Measurements from ENCODE around the gene CAPN9.

The CAPN9 gene

DNA sequence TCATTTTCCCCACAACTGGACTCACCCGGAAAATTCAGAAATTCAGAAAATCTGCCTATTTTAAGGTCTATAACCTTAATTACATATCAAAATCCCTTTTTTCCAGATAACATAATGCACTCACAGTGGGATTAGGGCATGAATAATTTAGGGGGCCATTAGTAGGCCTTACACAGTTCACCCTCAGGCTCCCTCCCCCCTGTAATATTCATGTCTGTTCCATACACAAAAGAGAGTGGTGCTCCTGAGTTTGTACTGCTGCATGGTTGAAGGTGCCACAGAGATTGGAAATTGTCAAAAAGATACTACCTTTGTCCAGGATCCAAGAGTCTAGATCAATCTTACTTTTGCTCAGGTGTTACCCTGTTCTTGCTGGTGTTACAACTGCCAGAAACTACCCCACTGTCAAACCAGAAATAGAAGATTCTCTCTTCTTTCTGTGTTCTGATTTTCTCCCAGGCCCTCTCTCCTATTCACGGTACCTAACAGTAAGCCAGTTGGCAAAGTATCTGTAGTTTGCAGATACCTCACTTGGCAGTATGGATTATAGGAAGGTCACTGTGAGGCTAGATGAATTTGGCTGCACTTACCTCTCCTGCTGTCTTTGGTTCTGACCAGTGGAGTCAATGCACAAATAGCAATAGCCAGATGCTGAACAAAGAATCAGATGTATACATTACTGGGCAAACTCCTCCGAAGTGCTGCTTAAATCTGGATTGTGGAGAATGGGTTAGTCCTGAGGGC is 67.9 kb downstream of the CAPN9 start:
- TF ChIP-seq, protein P1, sequence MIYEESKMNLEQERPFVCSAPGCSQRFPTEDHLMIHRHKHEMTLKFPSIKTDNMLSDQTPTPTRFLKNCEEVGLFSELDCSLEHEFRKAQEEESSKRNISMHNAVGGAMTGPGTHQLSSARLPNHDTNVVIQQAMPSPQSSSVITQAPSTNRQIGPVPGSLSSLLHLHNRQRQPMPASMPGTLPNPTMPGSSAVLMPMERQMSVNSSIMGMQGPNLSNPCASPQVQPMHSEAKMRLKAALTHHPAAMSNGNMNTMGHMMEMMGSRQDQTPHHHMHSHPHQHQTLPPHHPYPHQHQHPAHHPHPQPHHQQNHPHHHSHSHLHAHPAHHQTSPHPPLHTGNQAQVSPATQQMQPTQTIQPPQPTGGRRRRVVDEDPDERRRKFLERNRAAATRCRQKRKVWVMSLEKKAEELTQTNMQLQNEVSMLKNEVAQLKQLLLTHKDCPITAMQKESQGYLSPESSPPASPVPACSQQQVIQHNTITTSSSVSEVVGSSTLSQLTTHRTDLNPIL (CRISPR knock-in tag; IDR thresholded peaks at IDR 0.05; ENCODE audit: low read depth) = no peak
- TF ChIP-seq BACH2 (CRISPR knock-in tag; IDR thresholded peaks at IDR 0.05; ENCODE audit: borderline replicate concordance) = no peak
- TF ChIP-seq, protein P2, sequence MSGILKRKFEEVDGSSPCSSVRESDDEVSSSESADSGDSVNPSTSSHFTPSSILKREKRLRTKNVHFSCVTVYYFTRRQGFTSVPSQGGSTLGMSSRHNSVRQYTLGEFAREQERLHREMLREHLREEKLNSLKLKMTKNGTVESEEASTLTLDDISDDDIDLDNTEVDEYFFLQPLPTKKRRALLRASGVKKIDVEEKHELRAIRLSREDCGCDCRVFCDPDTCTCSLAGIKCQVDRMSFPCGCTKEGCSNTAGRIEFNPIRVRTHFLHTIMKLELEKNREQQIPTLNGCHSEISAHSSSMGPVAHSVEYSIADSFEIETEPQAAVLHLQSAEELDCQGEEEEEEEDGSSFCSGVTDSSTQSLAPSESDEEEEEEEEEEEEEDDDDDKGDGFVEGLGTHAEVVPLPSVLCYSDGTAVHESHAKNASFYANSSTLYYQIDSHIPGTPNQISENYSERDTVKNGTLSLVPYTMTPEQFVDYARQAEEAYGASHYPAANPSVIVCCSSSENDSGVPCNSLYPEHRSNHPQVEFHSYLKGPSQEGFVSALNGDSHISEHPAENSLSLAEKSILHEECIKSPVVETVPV (CRISPR knock-in tag; IDR thresholded peaks at IDR 0.05) = no peak
- no peak for TF ChIP-seq ZNF565 (CRISPR knock-in tag; conservative IDR thresholded peaks at IDR 0.05; ENCODE audit: low read depth)
- TF ChIP-seq, protein P3, sequence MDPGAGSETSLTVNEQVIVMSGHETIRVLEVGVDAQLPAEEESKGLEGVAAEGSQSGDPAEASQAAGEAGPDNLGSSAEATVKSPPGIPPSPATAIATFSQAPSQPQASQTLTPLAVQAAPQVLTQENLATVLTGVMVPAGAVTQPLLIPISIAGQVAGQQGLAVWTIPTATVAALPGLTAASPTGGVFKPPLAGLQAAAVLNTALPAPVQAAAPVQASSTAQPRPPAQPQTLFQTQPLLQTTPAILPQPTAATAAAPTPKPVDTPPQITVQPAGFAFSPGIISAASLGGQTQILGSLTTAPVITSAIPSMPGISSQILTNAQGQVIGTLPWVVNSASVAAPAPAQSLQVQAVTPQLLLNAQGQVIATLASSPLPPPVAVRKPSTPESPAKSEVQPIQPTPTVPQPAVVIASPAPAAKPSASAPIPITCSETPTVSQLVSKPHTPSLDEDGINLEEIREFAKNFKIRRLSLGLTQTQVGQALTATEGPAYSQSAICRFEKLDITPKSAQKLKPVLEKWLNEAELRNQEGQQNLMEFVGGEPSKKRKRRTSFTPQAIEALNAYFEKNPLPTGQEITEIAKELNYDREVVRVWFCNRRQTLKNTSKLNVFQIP (CRISPR knock-in tag; IDR thresholded peaks at IDR 0.05; ENCODE audit: borderline replicate concordance, low read depth) = no peak
- no peak for TF ChIP-seq SNAI2 (CRISPR knock-in tag; IDR thresholded peaks at IDR 0.05)
- no peak for TF ChIP-seq ZFP3 (CRISPR knock-in tag; IDR thresholded peaks at IDR 0.05)
- TF ChIP-seq ZFP30 (CRISPR knock-in tag; IDR thresholded peaks at IDR 0.05) = no peak
- no peak for TF ChIP-seq ARNTL (CRISPR knock-in tag; IDR thresholded peaks at IDR 0.05; ENCODE audit: borderline replicate concordance, low read depth)
- TF ChIP-seq ZNF70 (CRISPR knock-in tag; IDR thresholded peaks at IDR 0.05) = no peak
- no peak for TF ChIP-seq GLIS3 (CRISPR knock-in tag; IDR thresholded peaks at IDR 0.05)
- no peak for TF ChIP-seq PPARA (CRISPR knock-in tag; IDR thresholded peaks at IDR 0.05; ENCODE audit: borderline replicate concordance)
- no peak for TF ChIP-seq ZNF8 (CRISPR knock-in tag; IDR thresholded peaks at IDR 0.05)
- no peak for TF ChIP-seq OSR1 (CRISPR knock-in tag; IDR thresholded peaks at IDR 0.05)
- TF ChIP-seq RARB (CRISPR knock-in tag; IDR thresholded peaks at IDR 0.05) = no peak
- ATAC-seq = no peak

DNA sequence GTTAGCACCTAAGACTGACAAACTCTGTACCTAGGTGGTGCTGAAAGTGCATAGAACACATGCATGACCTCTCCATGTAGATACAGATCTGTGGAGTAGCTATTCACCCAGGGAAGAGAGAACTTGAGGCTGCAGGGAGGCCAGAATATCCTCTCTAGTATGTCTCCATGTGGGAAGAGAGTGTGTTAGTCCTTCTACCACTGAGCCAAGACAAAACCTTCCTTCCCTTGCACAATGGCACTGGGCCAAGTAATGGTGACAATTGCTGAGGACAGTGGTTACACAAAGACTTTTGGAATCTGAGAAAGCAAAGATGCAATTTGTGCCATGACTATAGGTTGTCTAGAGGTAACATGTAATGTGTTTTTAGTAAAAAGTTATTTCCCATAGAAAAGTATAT is 68.8 kb downstream of the CAPN9 start:
- TF ChIP-seq ZFP3 (CRISPR knock-in tag; IDR thresholded peaks at IDR 0.05) (no peak), PPARA (CRISPR knock-in tag; IDR thresholded peaks at IDR 0.05; ENCODE audit: borderline replicate concordance) (no peak), ZFP30 (CRISPR knock-in tag; IDR thresholded peaks at IDR 0.05) (no peak), ZNF8 (CRISPR knock-in tag; IDR thresholded peaks at IDR 0.05) (no peak)
- peak; percentile 24; the same call in 1 of the 3 replicates for ATAC-seq

DNA sequence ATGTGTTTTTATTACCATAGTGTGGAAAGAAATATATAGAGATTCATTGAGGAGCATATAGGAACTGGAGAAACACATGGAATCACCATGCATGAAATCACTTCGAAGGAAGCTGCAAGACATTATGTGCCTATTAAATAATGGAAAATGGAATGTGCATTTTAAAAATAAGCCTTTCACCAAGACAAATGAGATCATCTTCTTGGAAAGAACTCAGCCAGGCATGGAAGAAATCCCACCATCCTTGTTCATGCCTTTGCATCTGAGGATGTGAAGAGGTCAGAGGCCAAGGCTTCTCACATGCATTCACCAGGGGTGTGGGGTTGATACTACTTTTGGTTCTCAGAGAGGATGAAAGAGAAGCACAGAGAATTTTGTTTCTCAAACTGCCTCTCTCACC is 71.2 kb downstream of the CAPN9 start:
- no peak for ATAC-seq
- TF ChIP-seq ZFP30 (CRISPR knock-in tag; IDR thresholded peaks at IDR 0.05) (no peak), ZFP3 (CRISPR knock-in tag; IDR thresholded peaks at IDR 0.05) (no peak), ZNF565 (CRISPR knock-in tag; conservative IDR thresholded peaks at IDR 0.05; ENCODE audit: low read depth) (no peak), SNAI2 (CRISPR knock-in tag; IDR thresholded peaks at IDR 0.05) (no peak)
- TF ChIP-seq, protein P3 (CRISPR knock-in tag; IDR thresholded peaks at IDR 0.05; ENCODE audit: borderline replicate concordance, low read depth) = no peak

DNA sequence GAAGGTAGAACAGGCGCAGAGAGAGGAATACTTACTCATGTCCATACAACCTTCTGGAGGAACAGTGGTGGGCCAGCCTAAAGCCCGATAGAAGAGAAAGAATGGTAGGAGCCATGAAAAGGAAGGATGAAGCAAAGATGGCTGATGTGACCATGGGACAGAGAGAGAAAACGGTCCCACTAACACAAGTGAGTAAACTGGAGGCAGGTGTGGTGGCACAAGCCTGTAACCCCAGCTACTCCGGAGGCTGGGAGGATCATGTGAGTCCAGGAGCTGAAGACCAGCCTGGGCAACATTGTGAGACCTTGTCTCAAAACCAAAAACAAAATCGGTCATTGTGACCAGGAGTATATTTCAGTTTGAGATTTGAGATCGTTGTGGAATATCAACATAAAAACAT is 71.7 kb downstream of the CAPN9 start:
- no peak for ATAC-seq
- TF ChIP-seq OSR1 (CRISPR knock-in tag; IDR thresholded peaks at IDR 0.05) = no peak
- TF ChIP-seq PPARA (CRISPR knock-in tag; IDR thresholded peaks at IDR 0.05; ENCODE audit: borderline replicate concordance) = no peak
- TF ChIP-seq TOX (CRISPR knock-in tag; IDR thresholded peaks at IDR 0.05; ENCODE audit: borderline replicate concordance) = no peak
- TF ChIP-seq, protein P3 (CRISPR knock-in tag; IDR thresholded peaks at IDR 0.05; ENCODE audit: borderline replicate concordance, low read depth) = no peak
- TF ChIP-seq CSDC2 (CRISPR knock-in tag; IDR thresholded peaks at IDR 0.05) = no peak
- TF ChIP-seq ZFP30 (CRISPR knock-in tag; IDR thresholded peaks at IDR 0.05) = no peak
- TF ChIP-seq ZNF565 (CRISPR knock-in tag; conservative IDR thresholded peaks at IDR 0.05; ENCODE audit: low read depth) = no peak
- no peak for TF ChIP-seq ZC3H10 (CRISPR knock-in tag; IDR thresholded peaks at IDR 0.05)
- no peak for TF ChIP-seq RARB (CRISPR knock-in tag; IDR thresholded peaks at IDR 0.05)
- TF ChIP-seq ISL1 (CRISPR knock-in tag; IDR thresholded peaks at IDR 0.05) = no peak
- TF ChIP-seq, protein P4, sequence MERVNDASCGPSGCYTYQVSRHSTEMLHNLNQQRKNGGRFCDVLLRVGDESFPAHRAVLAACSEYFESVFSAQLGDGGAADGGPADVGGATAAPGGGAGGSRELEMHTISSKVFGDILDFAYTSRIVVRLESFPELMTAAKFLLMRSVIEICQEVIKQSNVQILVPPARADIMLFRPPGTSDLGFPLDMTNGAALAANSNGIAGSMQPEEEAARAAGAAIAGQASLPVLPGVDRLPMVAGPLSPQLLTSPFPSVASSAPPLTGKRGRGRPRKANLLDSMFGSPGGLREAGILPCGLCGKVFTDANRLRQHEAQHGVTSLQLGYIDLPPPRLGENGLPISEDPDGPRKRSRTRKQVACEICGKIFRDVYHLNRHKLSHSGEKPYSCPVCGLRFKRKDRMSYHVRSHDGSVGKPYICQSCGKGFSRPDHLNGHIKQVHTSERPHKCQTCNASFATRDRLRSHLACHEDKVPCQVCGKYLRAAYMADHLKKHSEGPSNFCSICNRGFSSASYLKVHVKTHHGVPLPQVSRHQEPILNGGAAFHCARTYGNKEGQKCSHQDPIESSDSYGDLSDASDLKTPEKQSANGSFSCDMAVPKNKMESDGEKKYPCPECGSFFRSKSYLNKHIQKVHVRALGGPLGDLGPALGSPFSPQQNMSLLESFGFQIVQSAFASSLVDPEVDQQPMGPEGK (CRISPR knock-in tag; IDR thresholded peaks at IDR 0.05; ENCODE audit: borderline replicate concordance) = no peak
- TF ChIP-seq GLIS3 (CRISPR knock-in tag; IDR thresholded peaks at IDR 0.05) = no peak
- no peak for TF ChIP-seq ZFP3 (CRISPR knock-in tag; IDR thresholded peaks at IDR 0.05)
- no peak for TF ChIP-seq ZNF70 (CRISPR knock-in tag; IDR thresholded peaks at IDR 0.05)
- no peak for TF ChIP-seq SNAI2 (CRISPR knock-in tag; IDR thresholded peaks at IDR 0.05)
